Liver (tissue), 3 donors: ENCODE results near the gene PIK3R5.

Experiments used
- CTCF ChIP-seq: fragments of 150-350 bp; IDR thresholded peaks from 2 replicates; pipeline ENCODE4 v1.5.1; 2017; ENCODE audit warnings: improper control_type of control experiment, low read depth, low read length; ENCODE audit not compliant: missing input control
- HNF4G ChIP-seq: IDR thresholded peaks from 2 replicates; pipeline ENCODE4 v1.6.1; 2016; ENCODE audit warnings: antibody characterized with exemption
- REST ChIP-seq: IDR thresholded peaks from 2 replicates; pipeline ENCODE4 v1.6.1; 2016; ENCODE audit warnings: antibody characterized with exemption, mild to moderate bottlenecking
- YY1 ChIP-seq: IDR thresholded peaks from 2 replicates; pipeline ENCODE4 v1.6.1; 2016; ENCODE audit warnings: antibody characterized with exemption, mild to moderate bottlenecking
- donor health status: healthy.
- donor health status: healthy.

GRCh38 chr17:8831234-8831849, 134.2 kb downstream of the PIK3R5 start:
- no peak for TF ChIP-seq HNF4G
- no peak for TF ChIP-seq YY1
- TF ChIP-seq CTCF = no peak
- TF ChIP-seq REST = no peak
